H9 (cell line): ENCODE results near the gene UNC13C. TPM values are rescaled to one million over a fixed set of nuclear protein-coding genes. Genes with fewer than 3 reads are reported as not detected.

Experiments
- DNase-seq: peaks from one replicate; pipeline ENCODE4 v3.0.0-alpha.2; 2017
- H2AFZ ChIP-seq: one replicate; pipeline ENCODE4 v1.6.1; 2013; ENCODE audit warnings: mild to moderate bottlenecking, low read length, control low read depth, moderate library complexity
- H2AK5ac ChIP-seq: 2 replicates; pipeline ENCODE4 v1.6.1; 2013; ENCODE audit warnings: low read length, control low read depth, mixed read lengths; ENCODE audit not compliant: insufficient read length
- H2BK120ac ChIP-seq: one replicate; pipeline ENCODE4 v1.6.1; 2013; ENCODE audit warnings: low read depth, mild to moderate bottlenecking, low read length, control low read depth, inconsistent platforms; ENCODE audit not compliant: poor library complexity, severe bottlenecking
- H2BK12ac ChIP-seq: 2 replicates; pipeline ENCODE4 v1.6.1; 2013; ENCODE audit warnings: low read length, control low read depth, mixed read lengths, low read depth; ENCODE audit not compliant: insufficient read length
- H2BK15ac ChIP-seq: 2 replicates; pipeline ENCODE4 v1.6.1; 2013; ENCODE audit warnings: low read depth, low read length, control low read depth
- H2BK20ac ChIP-seq: one replicate; pipeline ENCODE4 v1.6.1; 2013; ENCODE audit warnings: low read depth, mild to moderate bottlenecking, low read length, control low read depth, inconsistent platforms; ENCODE audit not compliant: poor library complexity, severe bottlenecking
- H2BK5ac ChIP-seq: 2 replicates; pipeline ENCODE4 v1.6.1; 2013; ENCODE audit warnings: low read length, control low read depth, mixed read lengths; ENCODE audit not compliant: insufficient read length
- H3K14ac ChIP-seq: 2 replicates; pipeline ENCODE4 v1.6.1; 2013; ENCODE audit warnings: low read length, control low read depth; ENCODE audit not compliant: insufficient read depth
- H3K18ac ChIP-seq: 2 replicates; pipeline ENCODE4 v1.6.1; 2013; ENCODE audit warnings: low read depth, mild to moderate bottlenecking, mixed read lengths, low read length, control low read depth; ENCODE audit not compliant: insufficient read length
- H3K23ac ChIP-seq: 2 replicates; pipeline ENCODE4 v1.6.1; 2013; ENCODE audit warnings: low read length, control low read depth, mixed read lengths, low read depth; ENCODE audit not compliant: insufficient read length
- H3K23me2 ChIP-seq: 2 replicates; pipeline ENCODE4 v1.6.1; 2013; ENCODE audit warnings: low read depth, mild to moderate bottlenecking, mixed read lengths, low read length, control low read depth; ENCODE audit not compliant: insufficient read length, poor library complexity, severe bottlenecking
- H3K27ac ChIP-seq: 2 replicates; pipeline ENCODE4 v1.5.1; 2013; ENCODE audit warnings: low read length, control low read depth, mixed read lengths, low read depth; ENCODE audit not compliant: insufficient read length
- H3K27me3 ChIP-seq: 2 replicates; pipeline ENCODE4 v1.6.1; 2013; ENCODE audit warnings: low read length, control low read depth, inconsistent platforms; ENCODE audit not compliant: insufficient read depth
- H3K4ac ChIP-seq: 2 replicates; pipeline ENCODE4 v1.6.1; 2013; ENCODE audit warnings: low read depth, mild to moderate bottlenecking, control low read depth, inconsistent platforms, low read length, moderate library complexity
- H3K4me1 ChIP-seq: 2 replicates; pipeline ENCODE4 v1.6.1; 2013; ENCODE audit warnings: low read length, control low read depth, inconsistent platforms; ENCODE audit not compliant: insufficient read depth
- H3K4me2 ChIP-seq: 2 replicates; pipeline ENCODE4 v1.6.1; 2013; ENCODE audit warnings: low read length, control low read depth, mixed read lengths; ENCODE audit not compliant: insufficient read length, insufficient read depth
- H3K56ac ChIP-seq: 2 replicates; pipeline ENCODE4 v1.6.1; 2013; ENCODE audit warnings: low read depth, mild to moderate bottlenecking, mixed read lengths, low read length, control low read depth; ENCODE audit not compliant: insufficient read length
- H3K79me1 ChIP-seq: 2 replicates; pipeline ENCODE4 v1.6.1; 2013; ENCODE audit warnings: low read depth, mild to moderate bottlenecking, moderate library complexity, low read length, control low read depth, inconsistent platforms; ENCODE audit not compliant: insufficient read depth, poor library complexity, severe bottlenecking
- H3K79me2 ChIP-seq: 2 replicates; pipeline ENCODE4 v1.6.1; 2013; ENCODE audit warnings: low read length, control low read depth, inconsistent platforms; ENCODE audit not compliant: insufficient read depth
- H3K9ac ChIP-seq: 2 replicates; pipeline ENCODE4 v1.6.1; 2013; ENCODE audit warnings: low read length, control low read depth, mixed read lengths; ENCODE audit not compliant: insufficient read length; ENCODE audit errors: extremely low read depth
- H3K9me3 ChIP-seq: one replicate; pipeline ENCODE4 v1.6.1; 2013; ENCODE audit warnings: low read depth, low read length, inconsistent platforms; ENCODE audit not compliant: control insufficient read depth
- H3T11ph ChIP-seq: one replicate; pipeline ENCODE4 v1.6.1; 2013; ENCODE audit warnings: mild to moderate bottlenecking, low read length, control low read depth, inconsistent platforms
- H4K20me1 ChIP-seq: one replicate; pipeline ENCODE4 v1.6.1; 2013; ENCODE audit not compliant: control insufficient read depth, insufficient read length, insufficient read depth
- H4K5ac ChIP-seq: 2 replicates; pipeline ENCODE4 v1.6.1; 2013; ENCODE audit warnings: low read depth, mild to moderate bottlenecking, mixed read lengths, low read length, control low read depth; ENCODE audit not compliant: insufficient read length
- H4K8ac ChIP-seq: replicated peaks from 2 replicates; pipeline ENCODE4 v1.6.1; 2013; ENCODE audit warnings: low read length, control low read depth, mixed read lengths, low read depth; ENCODE audit not compliant: insufficient read length
- H4K91ac ChIP-seq: 2 replicates; pipeline ENCODE4 v1.6.1; 2013; ENCODE audit warnings: low read depth, mild to moderate bottlenecking, moderate library complexity, mixed read lengths, low read length, control low read depth; ENCODE audit not compliant: insufficient read length
- H3K27ac Mint-ChIP-seq, 3 experiments: 2 replicates in 2 of 3; 3 replicates in 1 of 3; pipeline ENCODE4 v1.8.0; 2020 to 2021; ENCODE audit warnings: mixed read lengths in 3 of 3, mild to moderate bottlenecking in 1 of 3, moderate library complexity in 1 of 3
- H3K27me3 Mint-ChIP-seq: 2 replicates; pipeline ENCODE4 v1.8.0; 2021; ENCODE audit warnings: low read depth, mild to moderate bottlenecking, moderate library complexity, mixed read lengths
- H3K36me3 Mint-ChIP-seq, 3 experiments: 2 replicates in 2 of 3; 3 replicates in 1 of 3; pipeline ENCODE4 v1.8.0; 2020 to 2021; ENCODE audit warnings: low read depth in 3 of 3, mixed read lengths in 3 of 3; ENCODE audit not compliant: insufficient read depth in 1 of 3
- H3K4me1 Mint-ChIP-seq, 2 experiments: 2 replicates each; pipeline ENCODE4 v1.8.0; 2020; ENCODE audit warnings: mixed read lengths in 2 of 2
- H3K4me3 Mint-ChIP-seq, 2 experiments: 2 replicates in 1 of 2; 3 replicates in 1 of 2; pipeline ENCODE4 v1.8.0; 2020 to 2021; ENCODE audit warnings: mild to moderate bottlenecking in 2 of 2, mixed read lengths in 2 of 2, moderate library complexity in 1 of 2
- H3K9me3 Mint-ChIP-seq, 2 experiments: 2 replicates in 1 of 2; 3 replicates in 1 of 2; pipeline ENCODE4 v1.8.0; 2020; ENCODE audit warnings: mild to moderate bottlenecking in 2 of 2, mixed read lengths in 2 of 2, moderate library complexity in 1 of 2
- CTCF ChIP-seq: fragments of 200-600 bp; sonication (generic); conservative IDR thresholded peaks from 3 replicates; pipeline ENCODE4 v1.8.0; 2021; ENCODE audit warnings: antibody characterized with exemption, mild to moderate bottlenecking
- WGBS: extraction: QIAGEN DNeasy Blood & Tissue Kit; methylation state at CpG from one replicate; pipeline ENCODE4 v1.1.7; 2013; ENCODE audit warnings: missing lambda C conversion rate, low lambda C conversion rate, mixed read lengths; ENCODE audit not compliant: insufficient read length; ENCODE audit errors: extremely low coverage; 5-methylcytosine and 5-hydroxymethylcytosine counted together
- total RNA-seq: library from RNA; stranded (reverse); gene quantifications from 2 replicates; pipeline ENCODE4 v1.2.1, GENCODE V29; 2021

UNC13C gene
- total RNA-seq, 1 experiment from 2014 or later = 0.02 TPM

DNA sequence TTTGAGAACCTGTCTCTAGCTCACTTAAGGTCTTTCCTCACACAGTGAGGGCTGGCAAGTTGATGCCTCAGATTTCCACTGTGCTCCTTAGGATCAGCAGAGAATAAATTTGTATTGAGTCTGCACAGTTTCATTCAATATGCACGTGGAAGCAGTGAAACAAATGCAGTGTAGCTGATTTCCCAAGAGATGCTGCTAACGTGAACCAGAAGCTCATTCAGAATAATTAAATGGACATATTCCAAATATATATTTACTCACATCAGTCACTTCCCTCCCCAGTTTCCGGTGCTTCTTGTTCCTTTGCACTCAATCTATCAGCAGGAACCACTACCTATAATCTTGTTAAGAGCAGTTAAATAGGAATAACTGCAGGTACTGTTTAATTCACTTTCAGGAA, 86.1 kb downstream of the UNC13C start:
- TF ChIP-seq CTCF = no peak
- no peak overlapping the region for H2BK120ac ChIP-seq
- no peak overlapping the region for H3K9ac ChIP-seq
- H3K56ac ChIP-seq = no peak overlapping the region
- no peak overlapping the region for H2AK5ac ChIP-seq
- H3K27me3 ChIP-seq = no peaks in the 10 kb centered on the region
- no peak overlapping the region for H3K18ac ChIP-seq
- H3K23ac ChIP-seq = no peak overlapping the region
- no peaks in the 10 kb centered on the region for H3K79me1 ChIP-seq
- Mint-ChIP-seq H3K27me3 (no peaks in the 10 kb centered on the region), H3K4me3 (no peak overlapping the region), H3K27ac (no peak overlapping the region), H3K36me3 (0 out of 7 replicates have a peak, but pooled peaks cover 0 to 2% (median 0%) of the 10 kb centered on the region in 3 experiments), H3K4me1 (0 out of 4 replicates have a peak, but pooled peaks cover 0 to 4% of the 10 kb centered on the region in 2 experiments), H3K9me3 (peaks cover 2 to 5% of the 10 kb centered on the region in 2 experiments; a peak in 3 of 5 replicates)
- H2BK5ac ChIP-seq = no peak overlapping the region
- no peaks in the 10 kb centered on the region for H3K4me1 ChIP-seq
- no CpG with 5 or more reads among the region's 3 CpGs for WGBS
- H3K79me2 ChIP-seq = no peaks in the 10 kb centered on the region
- H2AFZ ChIP-seq = no peak overlapping the region
- H2BK12ac ChIP-seq = no peak overlapping the region
- H4K91ac ChIP-seq = no peak overlapping the region
- no peak overlapping the region for H3K4me2 ChIP-seq
- no peak overlapping the region for H3K14ac ChIP-seq
- H3K23me2 ChIP-seq = no peaks in the 10 kb centered on the region
- H3K4ac ChIP-seq = no peak overlapping the region
- H4K20me1 ChIP-seq = no peaks in the 10 kb centered on the region
- no peaks in the 10 kb centered on the region for H3K9me3 ChIP-seq
- H4K8ac ChIP-seq = no peak overlapping the region
- no peak overlapping the region for H2BK20ac ChIP-seq
- no peak for DNase-seq
- no peak overlapping the region for H3T11ph ChIP-seq
- H3K27ac ChIP-seq = no peak overlapping the region
- no peak overlapping the region for H4K5ac ChIP-seq
- H2BK15ac ChIP-seq = no peak overlapping the region
